Measurements from ENCODE around the gene CPXM1. TPM values are rescaled to one million over a fixed set of nuclear protein-coding genes. Genes with fewer than 3 reads are reported as not detected.

CPXM1 gene
- total and polyA plus RNA-seq, 11 donors = 0.27 to 21.5 (median 0.72) TPM

- no peak for DNase-seq
- no peaks in the 10 kb centered on the region for H3K36me3 ChIP-seq
- no peak for TF ChIP-seq CTCF (IDR thresholded peaks at IDR 0.05)
- H3K4me3 ChIP-seq = no peak overlapping the region
- no peak overlapping the region for H3K27ac ChIP-seq
- peaks cover 0 to 5% (median 0%) of the 10 kb centered on the region in 12 donors for H3K9me3 ChIP-seq
- ATAC-seq = no peak
- WGBS, 4 donors = 87 to 93% (median 90%) methylated on average over 17 to 19 of the region's 19 CpGs
- H3K27me3 ChIP-seq = peaks cover 25 to 89% (median 60%) of the 10 kb centered on the region in 9 donors
- H3K4me1 ChIP-seq = peaks cover 0 to 23% (median 0%) of the 10 kb centered on the region in 12 donors
- intact Hi-C loops (cut with DNase I) = no loop called here
Observed at GRCh38 chr20:2798095-2798805, 2.2 kb downstream of the CPXM1 start.

DNA sequence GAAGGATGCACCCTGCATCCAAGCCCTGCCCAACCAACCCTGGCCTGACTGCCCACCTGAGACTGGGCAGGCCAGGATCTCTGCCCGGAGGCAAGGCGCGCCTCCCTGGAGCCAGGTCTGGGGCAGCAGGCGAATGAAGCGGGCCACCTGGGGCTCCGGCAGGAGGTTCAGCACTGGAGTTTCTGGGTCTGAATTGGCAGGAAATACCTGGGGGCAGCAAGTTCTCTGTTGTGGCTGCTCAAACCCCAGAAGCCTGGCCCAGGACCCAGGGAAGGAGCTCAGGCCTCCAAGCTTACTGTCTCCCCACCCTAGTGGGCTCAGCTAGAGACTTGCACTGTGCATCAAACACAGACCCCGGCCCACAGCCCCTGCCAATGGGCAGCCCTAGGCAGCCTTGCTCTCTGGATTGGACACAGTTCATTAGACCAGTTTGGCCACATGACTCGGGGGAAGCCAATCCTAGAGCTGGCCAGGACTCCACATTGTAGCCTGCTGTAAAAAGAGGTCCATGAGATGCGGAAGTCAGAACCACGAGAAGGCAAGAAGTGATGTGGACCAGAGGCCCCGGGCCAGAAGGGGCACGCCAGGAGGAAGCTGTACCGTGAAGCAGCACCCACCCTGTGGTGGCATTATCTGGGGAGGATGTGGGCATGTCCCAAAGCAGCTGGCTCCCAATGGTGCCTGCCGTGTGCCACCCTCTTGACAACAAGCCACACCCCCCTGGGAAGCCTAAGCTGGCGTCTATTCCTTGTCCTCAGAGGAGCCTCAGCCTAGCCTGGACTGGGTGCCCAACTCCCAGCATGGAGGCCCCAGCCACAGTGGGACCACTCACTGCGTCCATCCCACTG is 3.1 kb downstream of the CPXM1 start:
- H3K36me3 ChIP-seq = no peaks in the 10 kb centered on the region
- H3K4me3 ChIP-seq = no peak overlapping the region
- peaks cover 0 to 5% (median 0%) of the 10 kb centered on the region in 12 donors for H3K9me3 ChIP-seq
- ATAC-seq = no peak
- H3K27me3 ChIP-seq = peaks cover 24 to 86% (median 51%) of the 10 kb centered on the region in 9 donors
- 79 to 86% (median 84%) methylated on average over 13 to 16 of the region's 16 CpGs for WGBS, 4 donors
- TF ChIP-seq POLR2A (IDR thresholded peaks at IDR 0.05) (no peak), CTCF (IDR thresholded peaks at IDR 0.05) (no peak)
- H3K27ac ChIP-seq = no peak overlapping the region
- intact Hi-C loops (cut with DNase I) = no loop called here
- no peak for DNase-seq
- peaks cover 0 to 23% (median 0%) of the 10 kb centered on the region in 12 donors for H3K4me1 ChIP-seq

GRCh38 chr20:2796011-2796660 is 4.3 kb downstream of the CPXM1 start:
- H3K27me3 ChIP-seq = peaks cover 17 to 78% (median 42%) of the 10 kb centered on the region in 9 donors
- TF ChIP-seq CTCF (IDR thresholded peaks at IDR 0.05) = no peak
- no peak for TF ChIP-seq POLR2A (IDR thresholded peaks at IDR 0.05)
- ATAC-seq = no peak
- H3K9me3 ChIP-seq = peaks cover 0 to 1% (median 0%) of the 10 kb centered on the region in 12 donors
- WGBS, 4 donors = 91 to 94% (median 92%) methylated on average over 15 to 20 of the region's 20 CpGs
- H3K4me1 ChIP-seq = peaks cover 0 to 19% (median 0%) of the 10 kb centered on the region in 12 donors
- H3K36me3 ChIP-seq = no peaks in the 10 kb centered on the region
- DNase-seq = no peak
- no peak overlapping the region for H3K4me3 ChIP-seq
- intact Hi-C loops (cut with DNase I) = no loop called here
- no peak overlapping the region for H3K27ac ChIP-seq

DNA sequence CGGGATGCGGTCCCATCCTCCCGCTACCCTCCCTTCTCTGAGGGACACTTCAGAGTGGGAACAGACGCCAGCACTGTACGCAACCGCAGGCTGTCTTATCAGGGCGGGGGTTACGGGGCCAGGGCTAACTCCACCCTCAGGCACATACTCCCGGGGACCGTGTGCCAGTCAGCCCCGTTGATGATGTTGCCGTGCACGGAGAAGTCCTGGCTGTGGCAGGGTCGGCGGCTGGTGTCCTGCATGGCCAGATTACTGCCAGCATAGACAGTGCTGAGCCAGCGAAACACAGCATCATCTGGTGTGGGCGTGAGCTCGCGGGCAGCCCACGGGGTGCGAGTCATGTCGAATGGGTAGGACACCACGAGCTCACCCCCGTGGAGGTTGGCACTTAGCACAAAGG is 5.0 kb downstream of the CPXM1 start:
- ATAC-seq = no peak
- Histone ChIP-seq H3K27me3 (peaks cover 12 to 75% (median 37%) of the 10 kb centered on the region in 9 donors), H3K27ac (no peak overlapping the region), H3K4me3 (no peak overlapping the region), H3K4me1 (peaks cover 0 to 12% (median 0%) of the 10 kb centered on the region in 12 donors), H3K9me3 (no peaks in the 10 kb centered on the region), H3K36me3 (no peaks in the 10 kb centered on the region)
- TF ChIP-seq POLR2A (IDR thresholded peaks at IDR 0.05) (no peak), CTCF (IDR thresholded peaks at IDR 0.05) (no peak)
- WGBS, 4 donors = 82 to 87% (median 85%) methylated on average over 19 to 24 of the region's 24 CpGs
- intact Hi-C loops (cut with DNase I) = no loop called here
- DNase-seq = no peak
